Skeletal muscle tissue (tissue), 4 donors: ENCODE results near the gene DDX27. TPM values are rescaled to one million over a fixed set of nuclear protein-coding genes. Genes with fewer than 3 reads are reported as not detected.

Experiments used
- H3K27ac ChIP-seq: one replicate; pipeline ENCODE4 v1.7.0; 2013; ENCODE audit warnings: mild to moderate bottlenecking, low read depth, low read length, inconsistent platforms
- H3K27me3 ChIP-seq, 3 donors: one replicate each; pipeline ENCODE4 v1.7.0; 2013; ENCODE audit warnings: low read length in 3 of 3; ENCODE audit not compliant: control insufficient read depth in 3 of 3, insufficient read depth in 3 of 3
- H3K36me3 ChIP-seq, 3 donors: one replicate each; pipeline ENCODE4 v1.7.0; 2013; ENCODE audit warnings: low read length in 3 of 3; ENCODE audit not compliant: control insufficient read depth in 3 of 3, insufficient read depth in 3 of 3
- H3K4me1 ChIP-seq, 3 donors: one replicate each; pipeline ENCODE4 v1.7.0; 2013; ENCODE audit warnings: low read length in 3 of 3, mild to moderate bottlenecking in 3 of 3; ENCODE audit not compliant: control insufficient read depth in 3 of 3, insufficient read depth in 3 of 3
- H3K4me3 ChIP-seq, 3 donors: one replicate each; pipeline ENCODE4 v1.7.0; 2013; ENCODE audit warnings: low read length in 3 of 3
- H3K9ac ChIP-seq, 3 donors: one replicate each; pipeline ENCODE4 v1.7.0; 2013; ENCODE audit warnings: low read length in 3 of 3, mild to moderate bottlenecking in 3 of 3, moderate library complexity in 2 of 3, low read depth in 1 of 3
- H3K9me3 ChIP-seq, 3 donors: one replicate each; pipeline ENCODE4 v1.7.0; 2013; ENCODE audit warnings: low read length in 3 of 3; ENCODE audit not compliant: control insufficient read depth in 3 of 3
- total RNA-seq: library from RNA; depleted of rRNA; stranded (reverse); fragments of >200 nt; gene quantifications from one replicate; pipeline ENCODE4 v1.2.3, GENCODE V29; 2014
- donor health status: Osteomylitis.

DDX27 gene
- total RNA-seq, result 13.0 TPM

DNA sequence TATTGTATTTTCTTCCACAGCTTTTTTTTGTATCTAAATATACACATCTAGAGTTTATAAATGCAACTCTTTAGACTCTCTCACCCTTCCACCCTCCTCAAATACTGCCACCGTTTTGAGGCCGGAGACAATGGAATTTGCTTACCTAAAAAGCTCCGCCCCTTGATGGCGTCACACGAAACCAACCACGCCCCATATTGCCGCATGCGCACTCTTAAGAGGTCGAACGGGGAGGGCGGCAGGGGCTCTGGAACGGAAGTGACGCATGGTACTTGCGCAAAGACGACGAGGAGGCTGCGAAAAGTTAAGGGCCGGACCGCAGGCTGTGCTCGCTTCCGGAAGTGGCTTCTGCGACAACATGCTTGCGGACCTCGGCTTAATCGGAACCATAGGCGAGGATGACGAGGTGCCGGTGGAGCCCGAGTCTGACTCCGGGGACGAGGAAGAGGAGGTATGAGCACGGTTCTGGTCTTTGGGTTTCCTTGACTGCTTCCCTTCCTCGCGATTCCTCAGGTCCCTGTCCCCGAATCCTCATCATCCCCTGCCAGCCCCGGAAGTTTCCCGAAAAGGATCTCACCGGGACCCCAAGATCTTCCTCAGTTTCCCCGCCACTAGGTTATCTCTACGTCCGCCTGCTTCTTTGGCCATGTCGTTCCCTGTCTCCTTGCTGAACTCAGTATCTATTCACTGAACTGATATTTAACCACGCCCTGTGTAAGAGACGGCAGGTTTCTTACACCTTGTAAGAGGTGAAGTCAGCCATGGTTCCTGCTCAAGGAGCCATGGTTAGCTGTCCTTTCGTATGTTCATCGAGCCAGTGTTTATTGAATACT is at the start of gene DDX27:
TSS of gene DDX27 (plus strand) at position 326 of the 833 bp plus-strand sequence. CDS start at position 359, 33 bp downstream.
- Histone ChIP-seq H3K27ac (peak within 1 kb of the TSS; percentile 85), H3K9ac (peak within 1 kb of the TSS; percentile 88 to 92 (median 90)), H3K4me3 (peak within 1 kb of the TSS; percentile 97 to 99 (median 98)), H3K36me3 (peaks cover 16 to 23% (median 18%) of the 10 kb centered on the region in 3 donors), H3K4me1 (peaks cover 11 to 15% (median 12%) of the 10 kb centered on the region in 3 donors), H3K27me3 (no peaks in the 10 kb centered on the region), H3K9me3 (no peaks in the 10 kb centered on the region)

GRCh38 chr20:49169547-49169946 is 49.7 kb upstream of the DDX27 start:
- Histone ChIP-seq H3K36me3 (peaks cover 0 to 9% (median 4%) of the 10 kb centered on the region in 3 donors), H3K27me3 (no peaks in the 10 kb centered on the region), H3K9ac (no peak overlapping the region), H3K27ac (no peak overlapping the region), H3K4me1 (peaks cover 8 to 15% (median 13%) of the 10 kb centered on the region in 3 donors), H3K9me3 (no peaks in the 10 kb centered on the region), H3K4me3 (no peak overlapping the region)

DNA sequence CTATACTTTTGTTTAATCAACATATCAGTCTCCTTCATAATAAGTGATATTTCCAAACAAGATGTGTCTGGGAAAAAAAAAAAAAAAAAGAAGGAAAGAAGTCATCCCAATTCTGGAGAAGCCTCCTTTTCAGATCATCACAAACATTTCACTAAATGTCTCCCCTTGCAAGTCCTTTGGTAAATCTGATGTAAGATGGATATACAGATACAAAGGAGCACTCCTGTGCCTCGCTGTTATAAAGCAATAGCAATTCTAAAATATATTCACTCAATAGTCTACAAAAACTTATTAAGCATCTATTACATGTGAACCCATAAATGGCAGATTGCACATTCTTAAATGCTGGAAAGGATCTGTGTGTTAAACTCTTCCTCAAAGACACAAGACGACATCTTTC is 48.5 kb upstream of the DDX27 start:
- no peaks in the 10 kb centered on the region for H3K9me3 ChIP-seq
- no peak overlapping the region for H3K9ac ChIP-seq
- no peaks in the 10 kb centered on the region for H3K27me3 ChIP-seq
- H3K27ac ChIP-seq, result no peak overlapping the region
- H3K36me3 ChIP-seq, result peaks cover 0 to 7% (median 4%) of the 10 kb centered on the region in 3 donors
- H3K4me1 ChIP-seq, result peaks cover 8 to 15% (median 13%) of the 10 kb centered on the region in 3 donors
- no peak overlapping the region for H3K4me3 ChIP-seq

GRCh38 chr20:49171909-49172308 is 47.3 kb upstream of the DDX27 start:
- Histone ChIP-seq H3K36me3 (peaks cover 0 to 4% (median 3%) of the 10 kb centered on the region in 3 donors), H3K9me3 (no peaks in the 10 kb centered on the region), H3K27ac (no peak overlapping the region), H3K4me1 (peaks cover 8 to 15% (median 13%) of the 10 kb centered on the region in 3 donors), H3K27me3 (no peaks in the 10 kb centered on the region), H3K4me3 (no peak overlapping the region), H3K9ac (no peak overlapping the region)

DNA sequence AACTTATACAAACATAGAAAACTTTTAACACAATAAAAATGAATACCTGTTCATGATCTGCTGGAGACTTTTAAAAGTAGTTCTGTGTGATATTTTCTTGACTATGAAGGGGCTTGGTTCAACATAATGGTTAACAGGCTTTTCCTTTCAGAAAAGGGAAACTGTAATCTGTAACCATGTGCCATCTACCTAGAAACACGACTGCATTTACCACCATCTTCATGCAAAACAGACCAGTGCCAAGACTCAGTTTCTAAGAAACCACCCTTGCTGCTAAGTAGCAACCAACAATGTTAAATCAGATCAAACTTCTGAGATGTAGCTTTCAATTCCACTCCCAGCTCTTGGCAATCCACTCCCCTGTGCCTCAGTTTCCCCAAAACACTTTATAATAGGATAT is 46.8 kb upstream of the DDX27 start:
- Histone ChIP-seq H3K4me3 (no peak overlapping the region), H3K9me3 (no peaks in the 10 kb centered on the region), H3K27ac (no peak overlapping the region), H3K9ac (no peak overlapping the region), H3K36me3 (peaks cover 0 to 4% (median 3%) of the 10 kb centered on the region in 3 donors), H3K27me3 (no peaks in the 10 kb centered on the region), H3K4me1 (peaks cover 8 to 15% (median 12%) of the 10 kb centered on the region in 3 donors)

GRCh38 chr20:49174183-49174582 is 45.0 kb upstream of the DDX27 start:
- Histone ChIP-seq H3K9me3 (no peaks in the 10 kb centered on the region), H3K9ac (no peak overlapping the region), H3K4me1 (peaks cover 0 to under 1% (median 0%) of the 10 kb centered on the region in 3 donors), H3K27ac (no peak overlapping the region), H3K4me3 (no peak overlapping the region), H3K27me3 (no peaks in the 10 kb centered on the region), H3K36me3 (peaks cover 2 to 8% (median 7%) of the 10 kb centered on the region in 3 donors)

- peaks cover 2 to 5% (median 4%) of the 10 kb centered on the region in 3 donors for H3K36me3 ChIP-seq
- H3K9me3 ChIP-seq, result no peaks in the 10 kb centered on the region
- H3K4me3 ChIP-seq, result no peak overlapping the region
- no peak overlapping the region for H3K27ac ChIP-seq
- no peaks in the 10 kb centered on the region for H3K27me3 ChIP-seq
- H3K9ac ChIP-seq, result no peak overlapping the region
- peaks cover 6 to 10% (median 9%) of the 10 kb centered on the region in 3 donors for H3K4me1 ChIP-seq
Observed at GRCh38 chr20:49179368-49180277, 39.6 kb upstream of the DDX27 start.

GRCh38 chr20:49181265-49181877 is 37.8 kb upstream of the DDX27 start:
- Histone ChIP-seq H3K9me3 (no peaks in the 10 kb centered on the region), H3K9ac (no peak overlapping the region), H3K36me3 (peaks cover 2 to 5% (median 4%) of the 10 kb centered on the region in 3 donors), H3K4me3 (no peak overlapping the region), H3K4me1 (peaks cover 8 to 10% (median 9%) of the 10 kb centered on the region in 3 donors), H3K27ac (no peak overlapping the region), H3K27me3 (no peaks in the 10 kb centered on the region)

GRCh38 chr20:49183444-49183843 is 35.8 kb upstream of the DDX27 start:
- Histone ChIP-seq H3K9ac (no peak overlapping the region), H3K4me1 (peaks cover 8 to 16% (median 15%) of the 10 kb centered on the region in 3 donors), H3K27ac (no peak overlapping the region), H3K9me3 (no peaks in the 10 kb centered on the region), H3K4me3 (no peak overlapping the region), H3K27me3 (no peaks in the 10 kb centered on the region), H3K36me3 (no peaks in the 10 kb centered on the region)
